H9 (cell line): ENCODE measurements around the gene TRRAP. TPM values are rescaled to one million over a fixed set of nuclear protein-coding genes. Genes with fewer than 3 reads are reported as not detected.

Experiments
- DNase-seq: peaks from one replicate; pipeline ENCODE4 v3.0.0-alpha.2; 2017
- H2AFZ ChIP-seq: one replicate; pipeline ENCODE4 v1.6.1; 2013; ENCODE audit warnings: mild to moderate bottlenecking, low read length, control low read depth, moderate library complexity
- H2AK5ac ChIP-seq: 2 replicates; pipeline ENCODE4 v1.6.1; 2013; ENCODE audit warnings: low read length, control low read depth, mixed read lengths; ENCODE audit not compliant: insufficient read length
- H2BK120ac ChIP-seq: one replicate; pipeline ENCODE4 v1.6.1; 2013; ENCODE audit warnings: low read depth, mild to moderate bottlenecking, low read length, control low read depth, inconsistent platforms; ENCODE audit not compliant: poor library complexity, severe bottlenecking
- H2BK12ac ChIP-seq: 2 replicates; pipeline ENCODE4 v1.6.1; 2013; ENCODE audit warnings: low read length, control low read depth, mixed read lengths, low read depth; ENCODE audit not compliant: insufficient read length
- H2BK15ac ChIP-seq: 2 replicates; pipeline ENCODE4 v1.6.1; 2013; ENCODE audit warnings: low read depth, low read length, control low read depth
- H2BK20ac ChIP-seq: one replicate; pipeline ENCODE4 v1.6.1; 2013; ENCODE audit warnings: low read depth, mild to moderate bottlenecking, low read length, control low read depth, inconsistent platforms; ENCODE audit not compliant: poor library complexity, severe bottlenecking
- H2BK5ac ChIP-seq: 2 replicates; pipeline ENCODE4 v1.6.1; 2013; ENCODE audit warnings: low read length, control low read depth, mixed read lengths; ENCODE audit not compliant: insufficient read length
- H3K14ac ChIP-seq: 2 replicates; pipeline ENCODE4 v1.6.1; 2013; ENCODE audit warnings: low read length, control low read depth; ENCODE audit not compliant: insufficient read depth
- H3K18ac ChIP-seq: 2 replicates; pipeline ENCODE4 v1.6.1; 2013; ENCODE audit warnings: low read depth, mild to moderate bottlenecking, mixed read lengths, low read length, control low read depth; ENCODE audit not compliant: insufficient read length
- H3K23ac ChIP-seq: 2 replicates; pipeline ENCODE4 v1.6.1; 2013; ENCODE audit warnings: low read length, control low read depth, mixed read lengths, low read depth; ENCODE audit not compliant: insufficient read length
- H3K23me2 ChIP-seq: 2 replicates; pipeline ENCODE4 v1.6.1; 2013; ENCODE audit warnings: low read depth, mild to moderate bottlenecking, mixed read lengths, low read length, control low read depth; ENCODE audit not compliant: insufficient read length, poor library complexity, severe bottlenecking
- H3K27ac ChIP-seq: 2 replicates; pipeline ENCODE4 v1.5.1; 2013; ENCODE audit warnings: low read length, control low read depth, mixed read lengths, low read depth; ENCODE audit not compliant: insufficient read length
- H3K27me3 ChIP-seq: 2 replicates; pipeline ENCODE4 v1.6.1; 2013; ENCODE audit warnings: low read length, control low read depth, inconsistent platforms; ENCODE audit not compliant: insufficient read depth
- H3K4ac ChIP-seq: 2 replicates; pipeline ENCODE4 v1.6.1; 2013; ENCODE audit warnings: low read depth, mild to moderate bottlenecking, control low read depth, inconsistent platforms, low read length, moderate library complexity
- H3K4me1 ChIP-seq: 2 replicates; pipeline ENCODE4 v1.6.1; 2013; ENCODE audit warnings: low read length, control low read depth, inconsistent platforms; ENCODE audit not compliant: insufficient read depth
- H3K4me2 ChIP-seq: 2 replicates; pipeline ENCODE4 v1.6.1; 2013; ENCODE audit warnings: low read length, control low read depth, mixed read lengths; ENCODE audit not compliant: insufficient read length, insufficient read depth
- H3K56ac ChIP-seq: 2 replicates; pipeline ENCODE4 v1.6.1; 2013; ENCODE audit warnings: low read depth, mild to moderate bottlenecking, mixed read lengths, low read length, control low read depth; ENCODE audit not compliant: insufficient read length
- H3K79me1 ChIP-seq: 2 replicates; pipeline ENCODE4 v1.6.1; 2013; ENCODE audit warnings: low read depth, mild to moderate bottlenecking, moderate library complexity, low read length, control low read depth, inconsistent platforms; ENCODE audit not compliant: insufficient read depth, poor library complexity, severe bottlenecking
- H3K79me2 ChIP-seq: 2 replicates; pipeline ENCODE4 v1.6.1; 2013; ENCODE audit warnings: low read length, control low read depth, inconsistent platforms; ENCODE audit not compliant: insufficient read depth
- H3K9ac ChIP-seq: 2 replicates; pipeline ENCODE4 v1.6.1; 2013; ENCODE audit warnings: low read length, control low read depth, mixed read lengths; ENCODE audit not compliant: insufficient read length; ENCODE audit errors: extremely low read depth
- H3K9me3 ChIP-seq: one replicate; pipeline ENCODE4 v1.6.1; 2013; ENCODE audit warnings: low read depth, low read length, inconsistent platforms; ENCODE audit not compliant: control insufficient read depth
- H3T11ph ChIP-seq: one replicate; pipeline ENCODE4 v1.6.1; 2013; ENCODE audit warnings: mild to moderate bottlenecking, low read length, control low read depth, inconsistent platforms
- H4K20me1 ChIP-seq: one replicate; pipeline ENCODE4 v1.6.1; 2013; ENCODE audit not compliant: control insufficient read depth, insufficient read length, insufficient read depth
- H4K5ac ChIP-seq: 2 replicates; pipeline ENCODE4 v1.6.1; 2013; ENCODE audit warnings: low read depth, mild to moderate bottlenecking, mixed read lengths, low read length, control low read depth; ENCODE audit not compliant: insufficient read length
- H4K8ac ChIP-seq: replicated peaks from 2 replicates; pipeline ENCODE4 v1.6.1; 2013; ENCODE audit warnings: low read length, control low read depth, mixed read lengths, low read depth; ENCODE audit not compliant: insufficient read length
- H4K91ac ChIP-seq: 2 replicates; pipeline ENCODE4 v1.6.1; 2013; ENCODE audit warnings: low read depth, mild to moderate bottlenecking, moderate library complexity, mixed read lengths, low read length, control low read depth; ENCODE audit not compliant: insufficient read length
- H3K27ac Mint-ChIP-seq, 3 experiments: 2 replicates in 2 of 3; 3 replicates in 1 of 3; pipeline ENCODE4 v1.8.0; 2020 to 2021; ENCODE audit warnings: mixed read lengths in 3 of 3, mild to moderate bottlenecking in 1 of 3, moderate library complexity in 1 of 3
- H3K27me3 Mint-ChIP-seq: 2 replicates; pipeline ENCODE4 v1.8.0; 2021; ENCODE audit warnings: low read depth, mild to moderate bottlenecking, moderate library complexity, mixed read lengths
- H3K36me3 Mint-ChIP-seq, 3 experiments: 2 replicates in 2 of 3; 3 replicates in 1 of 3; pipeline ENCODE4 v1.8.0; 2020 to 2021; ENCODE audit warnings: low read depth in 3 of 3, mixed read lengths in 3 of 3; ENCODE audit not compliant: insufficient read depth in 1 of 3
- H3K4me1 Mint-ChIP-seq, 2 experiments: 2 replicates each; pipeline ENCODE4 v1.8.0; 2020; ENCODE audit warnings: mixed read lengths in 2 of 2
- H3K4me3 Mint-ChIP-seq, 2 experiments: 2 replicates in 1 of 2; 3 replicates in 1 of 2; pipeline ENCODE4 v1.8.0; 2020 to 2021; ENCODE audit warnings: mild to moderate bottlenecking in 2 of 2, mixed read lengths in 2 of 2, moderate library complexity in 1 of 2
- H3K9me3 Mint-ChIP-seq, 2 experiments: 2 replicates in 1 of 2; 3 replicates in 1 of 2; pipeline ENCODE4 v1.8.0; 2020; ENCODE audit warnings: mild to moderate bottlenecking in 2 of 2, mixed read lengths in 2 of 2, moderate library complexity in 1 of 2
- WGBS: extraction: QIAGEN DNeasy Blood & Tissue Kit; methylation state at CpG from one replicate; pipeline ENCODE4 v1.1.7; 2013; ENCODE audit warnings: missing lambda C conversion rate, low lambda C conversion rate, mixed read lengths; ENCODE audit not compliant: insufficient read length; ENCODE audit errors: extremely low coverage; 5-methylcytosine and 5-hydroxymethylcytosine counted together
- total RNA-seq: library from RNA; stranded (reverse); gene quantifications from 2 replicates; pipeline ENCODE4 v1.2.1, GENCODE V29; 2021
- TF ChIP-seq, protein P1 (sequence below): fragments of 200-600 bp; sonication (generic); conservative IDR thresholded peaks from 3 replicates; pipeline ENCODE4 v1.8.0; 2021; ENCODE audit warnings: antibody characterized with exemption, mild to moderate bottlenecking

Gene TRRAP
- total RNA-seq, 1 experiment from 2014 or later = 58.6 TPM

DNA sequence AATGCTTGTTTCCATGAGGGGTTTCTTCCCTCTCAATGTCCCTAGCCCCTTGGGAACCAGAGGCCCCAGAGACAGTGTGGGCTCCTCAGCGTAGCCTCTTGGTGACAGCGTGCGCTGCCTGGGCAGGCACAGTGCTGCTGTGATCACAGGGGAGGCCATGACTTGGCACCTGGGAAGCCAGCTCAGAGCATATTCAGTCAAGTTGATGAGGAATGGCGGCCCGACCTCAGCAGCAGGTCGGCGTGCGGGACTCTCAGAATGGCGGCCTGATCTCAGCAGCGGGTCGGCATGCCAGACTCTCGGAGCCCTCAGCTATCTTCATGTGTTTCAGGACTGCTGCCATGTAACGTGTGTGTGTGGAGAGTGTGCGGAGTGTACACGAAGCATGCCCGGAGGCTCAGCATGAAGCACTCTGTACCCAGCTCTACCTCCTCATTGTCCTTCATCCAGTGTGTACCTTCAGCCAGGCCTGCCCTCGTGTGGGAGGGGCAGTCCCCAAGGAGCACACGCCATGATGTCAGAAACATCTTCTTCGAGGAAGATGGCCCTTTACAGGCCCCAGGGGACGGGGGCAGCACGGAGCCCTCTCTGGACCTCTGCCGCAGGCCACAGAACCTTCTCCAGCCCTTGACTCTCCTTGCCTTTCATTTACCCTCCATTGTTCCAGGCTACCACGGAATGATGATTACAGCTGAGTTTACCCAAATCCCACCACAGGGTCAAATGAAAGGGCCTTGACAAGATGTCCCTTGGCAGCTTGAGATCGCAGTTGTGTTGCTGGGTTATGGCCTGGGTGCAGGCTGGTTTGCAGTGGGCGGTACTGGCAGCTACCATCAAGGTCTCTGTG, 135.2 kb downstream of the TRRAP start:
- Mint-ChIP-seq H3K27me3 (no peaks in the 10 kb centered on the region), H3K4me1 (no peaks in the 10 kb centered on the region), H3K4me3 (no peak overlapping the region), H3K9me3 (no peaks in the 10 kb centered on the region), H3K36me3 (peaks cover 42 to 87% (median 76%) of the 10 kb centered on the region in 3 experiments), H3K27ac (peak overlapping the region in 1 of 3 experiments; percentile 57; a peak in 1 of 7 replicates)
- Histone ChIP-seq H2BK20ac (no peak overlapping the region), H2BK5ac (no peak overlapping the region), H2BK15ac (no peak overlapping the region), H3K14ac (no peak overlapping the region), H4K8ac (no peak overlapping the region), H3K4me1 (no peaks in the 10 kb centered on the region), H4K5ac (no peak overlapping the region), H2BK12ac (no peak overlapping the region), H2BK120ac (no peak overlapping the region), H4K91ac (no peak overlapping the region), H4K20me1 (no peaks in the 10 kb centered on the region), H3K23ac (no peak overlapping the region), H3K79me1 (no peaks in the 10 kb centered on the region), H3K9ac (no peak overlapping the region), H3K18ac (no peak overlapping the region), H3K23me2 (no peaks in the 10 kb centered on the region), H3K4me2 (no peak overlapping the region), H3K79me2 (no peaks in the 10 kb centered on the region), H3K4ac (no peak overlapping the region), H3K27ac (no peak overlapping the region), H2AK5ac (no peak overlapping the region), H3K9me3 (no peaks in the 10 kb centered on the region), H3T11ph (no peak overlapping the region), H2AFZ (no peak overlapping the region), H3K27me3 (peaks cover 2% of the 10 kb centered on the region; the same call in 1 of the 2 replicates), H3K56ac (no peak overlapping the region)
- DNase-seq = no peak
- WGBS = no CpG with 5 or more reads among the region's 25 CpGs
- TF ChIP-seq, protein P1, sequence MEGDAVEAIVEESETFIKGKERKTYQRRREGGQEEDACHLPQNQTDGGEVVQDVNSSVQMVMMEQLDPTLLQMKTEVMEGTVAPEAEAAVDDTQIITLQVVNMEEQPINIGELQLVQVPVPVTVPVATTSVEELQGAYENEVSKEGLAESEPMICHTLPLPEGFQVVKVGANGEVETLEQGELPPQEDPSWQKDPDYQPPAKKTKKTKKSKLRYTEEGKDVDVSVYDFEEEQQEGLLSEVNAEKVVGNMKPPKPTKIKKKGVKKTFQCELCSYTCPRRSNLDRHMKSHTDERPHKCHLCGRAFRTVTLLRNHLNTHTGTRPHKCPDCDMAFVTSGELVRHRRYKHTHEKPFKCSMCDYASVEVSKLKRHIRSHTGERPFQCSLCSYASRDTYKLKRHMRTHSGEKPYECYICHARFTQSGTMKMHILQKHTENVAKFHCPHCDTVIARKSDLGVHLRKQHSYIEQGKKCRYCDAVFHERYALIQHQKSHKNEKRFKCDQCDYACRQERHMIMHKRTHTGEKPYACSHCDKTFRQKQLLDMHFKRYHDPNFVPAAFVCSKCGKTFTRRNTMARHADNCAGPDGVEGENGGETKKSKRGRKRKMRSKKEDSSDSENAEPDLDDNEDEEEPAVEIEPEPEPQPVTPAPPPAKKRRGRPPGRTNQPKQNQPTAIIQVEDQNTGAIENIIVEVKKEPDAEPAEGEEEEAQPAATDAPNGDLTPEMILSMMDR = no peak
